ENCODE results near the gene HINT1.

HINT1 gene

DNA sequence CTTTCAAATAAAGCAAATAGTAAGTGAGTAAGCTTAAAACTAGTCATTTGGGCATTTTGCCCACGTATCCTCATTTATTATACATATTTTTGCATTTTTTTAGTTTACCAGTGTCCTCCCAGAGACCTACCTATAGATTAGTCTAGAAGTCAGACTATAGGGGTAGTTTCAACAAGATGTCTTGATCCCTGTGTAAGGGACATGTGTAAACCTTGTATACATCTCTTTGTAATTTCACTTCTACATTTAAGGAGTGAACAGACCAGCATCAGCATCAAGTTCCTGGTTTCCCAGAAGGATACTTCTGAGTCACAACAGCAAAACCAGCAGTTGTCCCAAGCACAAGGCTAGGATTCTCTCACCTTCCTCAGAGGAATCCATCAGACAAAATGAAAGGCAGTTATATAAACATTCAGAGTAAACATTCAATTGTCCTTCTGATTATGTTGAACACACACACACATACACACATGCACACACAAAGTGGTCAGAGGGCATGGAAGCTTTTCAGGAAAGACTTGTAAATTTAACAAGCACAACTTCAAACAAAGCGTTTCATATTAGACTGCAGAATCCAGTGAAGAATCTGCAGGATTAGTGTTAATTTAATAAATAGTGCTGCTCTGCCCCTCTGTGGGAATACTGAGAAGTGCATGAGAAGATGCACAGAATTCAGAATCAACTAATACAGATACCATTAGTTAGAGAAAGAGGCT is 55.4 kb downstream of the HINT1 start:
- DNase-seq: peak; percentile 83
